Measurements from ENCODE around the gene PTPN22.

PTPN22 gene

GRCh38 chr1:113834716-113835115 is 36.8 kb downstream of the PTPN22 start:
- no peaks in the 10 kb centered on the region for H3K27me3 ChIP-seq (ENCODE audit: low read depth, low read length)
- H4K20me1 ChIP-seq (ENCODE audit: insufficient read depth, low read length), result no peaks in the 10 kb centered on the region
- TF ChIP-seq, protein P1, sequence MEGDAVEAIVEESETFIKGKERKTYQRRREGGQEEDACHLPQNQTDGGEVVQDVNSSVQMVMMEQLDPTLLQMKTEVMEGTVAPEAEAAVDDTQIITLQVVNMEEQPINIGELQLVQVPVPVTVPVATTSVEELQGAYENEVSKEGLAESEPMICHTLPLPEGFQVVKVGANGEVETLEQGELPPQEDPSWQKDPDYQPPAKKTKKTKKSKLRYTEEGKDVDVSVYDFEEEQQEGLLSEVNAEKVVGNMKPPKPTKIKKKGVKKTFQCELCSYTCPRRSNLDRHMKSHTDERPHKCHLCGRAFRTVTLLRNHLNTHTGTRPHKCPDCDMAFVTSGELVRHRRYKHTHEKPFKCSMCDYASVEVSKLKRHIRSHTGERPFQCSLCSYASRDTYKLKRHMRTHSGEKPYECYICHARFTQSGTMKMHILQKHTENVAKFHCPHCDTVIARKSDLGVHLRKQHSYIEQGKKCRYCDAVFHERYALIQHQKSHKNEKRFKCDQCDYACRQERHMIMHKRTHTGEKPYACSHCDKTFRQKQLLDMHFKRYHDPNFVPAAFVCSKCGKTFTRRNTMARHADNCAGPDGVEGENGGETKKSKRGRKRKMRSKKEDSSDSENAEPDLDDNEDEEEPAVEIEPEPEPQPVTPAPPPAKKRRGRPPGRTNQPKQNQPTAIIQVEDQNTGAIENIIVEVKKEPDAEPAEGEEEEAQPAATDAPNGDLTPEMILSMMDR (IDR thresholded peaks at IDR 0.05; ENCODE audit: low read depth, low read length), result no peak
- TF ChIP-seq EZH2phosphoT487 (IDR thresholded peaks at IDR 0.05; ENCODE audit: low read depth), result no peak
- H3K4me2 ChIP-seq (ENCODE audit: low read length), result no peak overlapping the region
- H3K4me1 ChIP-seq (ENCODE audit: low read length), result no peaks in the 10 kb centered on the region
- no peak overlapping the region for H2AFZ ChIP-seq (ENCODE audit: low read depth, low read length)
- H3K36me3 ChIP-seq (replicated peaks; ENCODE audit: low read depth, low read length), result no peaks in the 10 kb centered on the region
- no peak overlapping the region for H3K4me3 ChIP-seq (ENCODE audit: low read length)
- no peak overlapping the region for H3K27ac ChIP-seq (ENCODE audit: low read length)
- H3K9ac ChIP-seq (ENCODE audit: low read length), result no peak overlapping the region
- no peaks in the 10 kb centered on the region for H3K9me3 ChIP-seq (ENCODE audit: insufficient read depth, low read length)
- H3K79me2 ChIP-seq (ENCODE audit: low read length), result no peaks in the 10 kb centered on the region

- Histone ChIP-seq H3K79me2 (ENCODE audit: low read length) (no peaks in the 10 kb centered on the region), H3K27ac (ENCODE audit: low read length) (no peak overlapping the region), H3K9me3 (ENCODE audit: insufficient read depth, low read length) (no peaks in the 10 kb centered on the region), H3K27me3 (ENCODE audit: low read depth, low read length) (no peaks in the 10 kb centered on the region), H3K4me2 (ENCODE audit: low read length) (no peak overlapping the region), H3K36me3 (replicated peaks; ENCODE audit: low read depth, low read length) (no peaks in the 10 kb centered on the region), H2AFZ (ENCODE audit: low read depth, low read length) (no peak overlapping the region), H3K9ac (ENCODE audit: low read length) (no peak overlapping the region), H3K4me1 (ENCODE audit: low read length) (no peaks in the 10 kb centered on the region), H4K20me1 (ENCODE audit: insufficient read depth, low read length) (no peaks in the 10 kb centered on the region), H3K4me3 (ENCODE audit: low read length) (no peak overlapping the region)
- TF ChIP-seq EZH2phosphoT487 (IDR thresholded peaks at IDR 0.05; ENCODE audit: low read depth), result no peak
- TF ChIP-seq, protein P1 (IDR thresholded peaks at IDR 0.05; ENCODE audit: low read depth, low read length), result no peak
Measured at GRCh38 chr1:113830039-113830438, 41.5 kb downstream of the PTPN22 start.

DNA sequence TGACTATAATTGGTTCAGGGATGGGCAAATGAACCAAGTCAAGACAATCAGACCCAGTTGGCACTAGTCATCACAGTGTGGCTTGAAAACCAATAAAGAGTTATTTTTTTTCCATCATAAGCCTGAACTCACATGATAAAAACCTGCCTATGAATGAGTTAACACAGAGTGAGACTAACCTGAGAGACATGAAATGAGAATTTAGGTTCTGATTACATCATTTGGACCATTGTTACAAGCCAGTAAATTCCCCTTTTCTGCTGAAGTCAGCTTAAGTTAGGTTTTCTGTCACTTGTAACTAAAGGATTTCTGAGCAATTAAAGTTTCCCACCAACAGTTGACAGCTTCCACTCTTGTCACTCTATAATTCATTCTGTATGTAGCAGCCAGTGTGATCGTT is 49.6 kb downstream of the PTPN22 start:
- Histone ChIP-seq H4K20me1 (ENCODE audit: insufficient read depth, low read length) (no peaks in the 10 kb centered on the region), H3K9me3 (ENCODE audit: insufficient read depth, low read length) (no peaks in the 10 kb centered on the region), H3K36me3 (replicated peaks; ENCODE audit: low read depth, low read length) (no peaks in the 10 kb centered on the region), H2AFZ (ENCODE audit: low read depth, low read length) (no peak overlapping the region), H3K9ac (ENCODE audit: low read length) (no peak overlapping the region), H3K4me1 (ENCODE audit: low read length) (no peaks in the 10 kb centered on the region), H3K4me2 (ENCODE audit: low read length) (no peak overlapping the region), H3K27ac (ENCODE audit: low read length) (no peak overlapping the region), H3K4me3 (ENCODE audit: low read length) (no peak overlapping the region), H3K79me2 (ENCODE audit: low read length) (no peaks in the 10 kb centered on the region), H3K27me3 (ENCODE audit: low read depth, low read length) (no peaks in the 10 kb centered on the region)
- no peak for TF ChIP-seq EZH2phosphoT487 (IDR thresholded peaks at IDR 0.05; ENCODE audit: low read depth)
- TF ChIP-seq, protein P1 (IDR thresholded peaks at IDR 0.05; ENCODE audit: low read depth, low read length), result no peak

DNA sequence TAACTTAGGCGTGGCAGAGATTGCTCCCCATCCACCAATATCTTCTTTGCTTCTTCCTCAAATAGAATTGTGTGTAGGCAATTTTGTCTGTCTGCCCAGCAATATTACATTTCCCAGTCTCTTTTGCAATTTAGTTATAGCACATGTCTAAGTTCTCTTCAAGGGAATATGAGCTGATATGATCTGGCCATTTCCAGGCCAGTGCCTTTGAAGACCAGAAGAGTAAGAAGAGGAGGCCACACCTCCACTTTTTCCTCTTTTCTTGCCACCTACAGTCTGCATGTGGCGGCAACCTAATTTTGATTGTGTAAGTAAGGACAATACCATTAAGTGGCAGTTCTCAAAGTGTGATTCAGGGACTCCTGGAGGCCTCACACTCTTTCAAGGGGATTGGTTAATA is 52.9 kb downstream of the PTPN22 start:
- H3K9ac ChIP-seq (ENCODE audit: low read length), result no peak overlapping the region
- no peaks in the 10 kb centered on the region for H3K79me2 ChIP-seq (ENCODE audit: low read length)
- no peaks in the 10 kb centered on the region for H3K9me3 ChIP-seq (ENCODE audit: insufficient read depth, low read length)
- H3K4me3 ChIP-seq (ENCODE audit: low read length), result no peak overlapping the region
- H3K4me2 ChIP-seq (ENCODE audit: low read length), result no peak overlapping the region
- no peaks in the 10 kb centered on the region for H4K20me1 ChIP-seq (ENCODE audit: insufficient read depth, low read length)
- TF ChIP-seq, protein P1 (IDR thresholded peaks at IDR 0.05; ENCODE audit: low read depth, low read length), result no peak
- TF ChIP-seq EZH2phosphoT487 (IDR thresholded peaks at IDR 0.05; ENCODE audit: low read depth), result no peak
- H3K36me3 ChIP-seq (replicated peaks; ENCODE audit: low read depth, low read length), result no peaks in the 10 kb centered on the region
- no peaks in the 10 kb centered on the region for H3K27me3 ChIP-seq (ENCODE audit: low read depth, low read length)
- no peaks in the 10 kb centered on the region for H3K4me1 ChIP-seq (ENCODE audit: low read length)
- no peak overlapping the region for H3K27ac ChIP-seq (ENCODE audit: low read length)
- no peak overlapping the region for H2AFZ ChIP-seq (ENCODE audit: low read depth, low read length)
